ENCODE data around the gene CABP4. TPM values are rescaled to one million over a fixed set of nuclear protein-coding genes. Genes with fewer than 3 reads are reported as not detected.

Gene CABP4
- total and polyA plus RNA-seq, 10 of the 15 experiments (the other 5 are each of a cell fraction or from before 2014, with no cell fraction given) = 0.04 to 0.41 (median 0.14) TPM; not detected in 2

- TF ChIP-seq NFYB (IDR thresholded peaks at IDR 0.05; ENCODE audit: insufficient read depth, low read depth, low read length) = 0 out of 2 replicates have a peak, but pooled peaks have one; percentile 22
- no peak for TF ChIP-seq SMC3 (IDR thresholded peaks at IDR 0.05; ENCODE audit: borderline replicate concordance, low read length)
- no peak for TF ChIP-seq BMI1 (IDR thresholded peaks at IDR 0.05; ENCODE audit: borderline replicate concordance)
- TF ChIP-seq NR2C1 (IDR thresholded peaks at IDR 0.05) = no peak
- TF ChIP-seq SMAD5 (IDR thresholded peaks at IDR 0.05; ENCODE audit: low read depth) = peak; percentile 87
- TF ChIP-seq CEBPB (IDR thresholded peaks at IDR 0.05; ENCODE audit: borderline replicate concordance in 1 of 2, low read depth in 2 of 2, low read length in 2 of 2) = no peak
- TF ChIP-seq BCL11A (IDR thresholded peaks at IDR 0.05; ENCODE audit: low read depth, low read length) = no peak
- TF ChIP-seq SUPT20H (IDR thresholded peaks at IDR 0.05; ENCODE audit: borderline replicate concordance, control insufficient read depth, low read depth, low read length) = no peak
- TF ChIP-seq EGR1 (IDR thresholded peaks at IDR 0.05; ENCODE audit: borderline replicate concordance in 1 of 2, low read depth in 2 of 2, low read length in 2 of 2) = peak in 1 of 2 experiments; percentile 19; a peak in 1 of 3 replicates
- peak; percentile 56; the same call in 1 of the 2 replicates for TF ChIP-seq EED (IDR thresholded peaks at IDR 0.05; ENCODE audit: low read depth)
- TF ChIP-seq ZNF687 (IDR thresholded peaks at IDR 0.05) = peak; percentile 58; the same call in 1 of the 2 replicates
Measured at GRCh38 chr11:67437082-67437808, 17.9 kb upstream of the CABP4 start, which contains the start of gene PTPRCAP (continued).

Measured in GM12878 (cell line).